ENCODE results near the gene MAGEA6. TPM values are rescaled to one million over a fixed set of nuclear protein-coding genes. Genes with fewer than 3 reads are reported as not detected.

Gene MAGEA6
- total RNA-seq, 1 donor from 2014 or later = not detected

DNA sequence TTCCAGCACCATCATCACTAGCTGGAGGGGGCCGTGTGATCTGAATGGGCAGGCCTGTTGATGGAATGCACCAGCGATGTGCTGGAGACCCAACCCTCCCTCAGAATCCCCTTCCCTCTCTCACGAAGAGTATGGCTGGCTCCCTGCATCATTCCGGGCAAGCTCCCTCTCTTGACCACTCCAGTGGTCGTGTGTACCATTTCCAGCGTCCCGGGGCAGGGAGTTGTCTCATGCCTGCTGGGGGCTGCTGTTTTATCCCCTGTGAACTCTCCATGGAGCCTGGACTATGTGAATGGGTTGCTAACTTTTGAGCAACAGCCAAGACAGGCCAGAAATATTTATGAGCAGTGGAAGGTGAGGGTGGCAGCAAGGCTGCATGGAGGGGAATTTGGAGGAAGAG, 44.1 kb downstream of the MAGEA6 start:
- H3K4me3 ChIP-seq = no peak overlapping the region
- H3K27ac ChIP-seq = no peak overlapping the region
- H3K27me3 ChIP-seq = no peaks in the 10 kb centered on the region
- no peaks in the 10 kb centered on the region for H3K36me3 ChIP-seq
- no peaks in the 10 kb centered on the region for H3K9me3 ChIP-seq
- intact Hi-C loops (cut with DNase I) = no loop called here
- no peaks in the 10 kb centered on the region for H3K4me1 ChIP-seq
- TF ChIP-seq, protein P1, sequence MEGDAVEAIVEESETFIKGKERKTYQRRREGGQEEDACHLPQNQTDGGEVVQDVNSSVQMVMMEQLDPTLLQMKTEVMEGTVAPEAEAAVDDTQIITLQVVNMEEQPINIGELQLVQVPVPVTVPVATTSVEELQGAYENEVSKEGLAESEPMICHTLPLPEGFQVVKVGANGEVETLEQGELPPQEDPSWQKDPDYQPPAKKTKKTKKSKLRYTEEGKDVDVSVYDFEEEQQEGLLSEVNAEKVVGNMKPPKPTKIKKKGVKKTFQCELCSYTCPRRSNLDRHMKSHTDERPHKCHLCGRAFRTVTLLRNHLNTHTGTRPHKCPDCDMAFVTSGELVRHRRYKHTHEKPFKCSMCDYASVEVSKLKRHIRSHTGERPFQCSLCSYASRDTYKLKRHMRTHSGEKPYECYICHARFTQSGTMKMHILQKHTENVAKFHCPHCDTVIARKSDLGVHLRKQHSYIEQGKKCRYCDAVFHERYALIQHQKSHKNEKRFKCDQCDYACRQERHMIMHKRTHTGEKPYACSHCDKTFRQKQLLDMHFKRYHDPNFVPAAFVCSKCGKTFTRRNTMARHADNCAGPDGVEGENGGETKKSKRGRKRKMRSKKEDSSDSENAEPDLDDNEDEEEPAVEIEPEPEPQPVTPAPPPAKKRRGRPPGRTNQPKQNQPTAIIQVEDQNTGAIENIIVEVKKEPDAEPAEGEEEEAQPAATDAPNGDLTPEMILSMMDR (IDR thresholded peaks at IDR 0.05) = no peak
- no peak for DNase-seq (ENCODE audit: low spot score in 2 of 2)

Other genes with a start within 250 kb of the MAGEA6 start
- gene GABRQ, start 131.8 kb downstream of the MAGEA6 start, total RNA-seq = not detected
- not detected for gene MAGEA3, start 70.9 kb downstream of the MAGEA6 start, total RNA-seq
- not detected for gene CSAG2, start 60.4 kb downstream of the MAGEA6 start, total RNA-seq
- not detected for gene MAGEA2B, start 55.1 kb downstream of the MAGEA6 start, total RNA-seq
- not detected for gene CSAG1, start 36.0 kb downstream of the MAGEA6 start, total RNA-seq
- gene MAGEA12, start 35.9 kb downstream of the MAGEA6 start, total RNA-seq = not detected
- gene MAGEA2, start 15.8 kb downstream of the MAGEA6 start, total RNA-seq = not detected
- gene CSAG3, start 10.5 kb downstream of the MAGEA6 start, total RNA-seq = not detected
- 7.8 TPM for gene CETN2, start 61.1 kb upstream of the MAGEA6 start, total RNA-seq
- 8.8 TPM for gene NSDHL, start 61.4 kb upstream of the MAGEA6 start, total RNA-seq
- gene ZNF185, start 128.4 kb upstream of the MAGEA6 start, total RNA-seq = not detected
- gene PNMA5, start 224.4 kb upstream of the MAGEA6 start, total RNA-seq = not detected

Data from ascending aorta (tissue), 2 donors.